HL-60 (cell line): ENCODE results near the gene HSPA12A.

Experiments used
- DNase-seq, 2 experiments: peaks; one replicate each; pipeline ENCODE4 v3.0.0-alpha.2; 2010 to 2020; ENCODE audit warnings: low read depth in 1 of 2, low spot score in 1 of 2
- H3K27ac ChIP-seq: fragments of 250-450 bp; sonication (Bioruptor Pico); replicated peaks from 2 replicates; pipeline ENCODE4 v1.5.1; 2020; ENCODE audit warnings: mild to moderate bottlenecking, moderate library complexity
- H3K27me3 ChIP-seq: fragments of 250-450 bp; sonication (Bioruptor Pico); 2 replicates; pipeline ENCODE4 v1.5.1; 2021; ENCODE audit warnings: mild to moderate bottlenecking, moderate library complexity; ENCODE audit not compliant: insufficient read depth, poor library complexity, severe bottlenecking
- H3K4me3 ChIP-seq: replicated peaks from 2 replicates; pipeline ENCODE4 v1.5.1; 2011; ENCODE audit warnings: mild to moderate bottlenecking, control low read depth, low read length; ENCODE audit not compliant: insufficient read depth
- GABPA ChIP-seq: IDR thresholded peaks from 2 replicates; pipeline ENCODE4 v1.6.1; 2012; ENCODE audit warnings: low read depth
- POLR2AphosphoS5 ChIP-seq: IDR thresholded peaks from 2 replicates; pipeline ENCODE4 v1.6.1; 2012; ENCODE audit warnings: low read depth
- SPI1 ChIP-seq: IDR thresholded peaks from 2 replicates; pipeline ENCODE4 v1.6.1; 2012; ENCODE audit warnings: low read depth, mild to moderate bottlenecking, borderline replicate concordance
- TF ChIP-seq, protein P1 (sequence below): IDR thresholded peaks from 2 replicates; pipeline ENCODE4 v1.6.1; 2012; ENCODE audit warnings: low read depth; ENCODE audit not compliant: insufficient replicate concordance
- TF ChIP-seq, protein P2 (sequence below): IDR thresholded peaks from one replicate; pipeline ENCODE4 v1.5.1; 2011; ENCODE audit warnings: low read length, control low read depth, inconsistent platforms; ENCODE audit not compliant: insufficient read depth

The HSPA12A gene

DNA sequence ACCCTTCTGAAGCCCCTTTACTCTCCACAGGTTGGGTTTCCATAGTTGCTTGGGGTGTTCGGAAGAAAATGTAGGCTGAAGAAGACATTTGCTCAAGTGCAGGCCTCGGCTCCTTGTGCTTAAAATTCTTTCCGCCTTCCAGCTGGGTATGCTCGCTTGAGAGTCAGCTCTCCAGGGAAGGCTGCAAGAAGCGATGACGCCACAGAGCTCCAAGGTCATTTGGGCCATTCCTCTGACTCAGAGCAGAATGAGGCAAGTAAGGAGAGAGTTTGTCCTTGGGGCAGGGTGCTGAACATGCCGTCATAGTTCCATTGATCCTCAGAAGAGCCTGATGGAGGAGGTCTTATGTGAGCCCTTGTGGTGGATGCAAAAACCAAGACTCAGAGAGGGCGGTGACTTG lies 27.4 kb upstream of the HSPA12A start:
- H3K27ac ChIP-seq, result no peak overlapping the region

DNA sequence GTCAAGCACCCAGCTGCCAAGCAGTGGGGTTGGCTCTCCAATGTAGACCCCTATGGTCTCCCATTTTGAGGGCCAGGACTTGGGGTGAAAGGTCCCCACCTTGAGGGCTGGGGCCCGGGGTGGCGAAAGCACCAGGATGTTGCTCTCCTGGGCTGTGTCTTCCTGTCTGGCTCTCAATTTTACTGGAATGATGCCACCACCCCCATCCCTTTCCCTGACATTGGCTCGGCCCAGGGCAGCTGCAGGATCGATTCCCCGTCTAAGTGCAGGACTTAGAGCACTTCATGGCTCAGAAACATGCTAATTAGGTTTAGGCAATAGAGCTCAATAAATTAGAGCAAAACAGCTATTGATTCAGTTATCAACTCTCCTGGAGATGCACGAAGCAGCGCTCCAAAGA lies 27.0 kb upstream of the HSPA12A start:
- Histone ChIP-seq H3K27me3 (no peaks in the 10 kb centered on the region), H3K27ac (no peak overlapping the region), H3K4me3 (no peak overlapping the region)
- DNase-seq, result no peak
- TF ChIP-seq SPI1, result no peak
- TF ChIP-seq, protein P1, sequence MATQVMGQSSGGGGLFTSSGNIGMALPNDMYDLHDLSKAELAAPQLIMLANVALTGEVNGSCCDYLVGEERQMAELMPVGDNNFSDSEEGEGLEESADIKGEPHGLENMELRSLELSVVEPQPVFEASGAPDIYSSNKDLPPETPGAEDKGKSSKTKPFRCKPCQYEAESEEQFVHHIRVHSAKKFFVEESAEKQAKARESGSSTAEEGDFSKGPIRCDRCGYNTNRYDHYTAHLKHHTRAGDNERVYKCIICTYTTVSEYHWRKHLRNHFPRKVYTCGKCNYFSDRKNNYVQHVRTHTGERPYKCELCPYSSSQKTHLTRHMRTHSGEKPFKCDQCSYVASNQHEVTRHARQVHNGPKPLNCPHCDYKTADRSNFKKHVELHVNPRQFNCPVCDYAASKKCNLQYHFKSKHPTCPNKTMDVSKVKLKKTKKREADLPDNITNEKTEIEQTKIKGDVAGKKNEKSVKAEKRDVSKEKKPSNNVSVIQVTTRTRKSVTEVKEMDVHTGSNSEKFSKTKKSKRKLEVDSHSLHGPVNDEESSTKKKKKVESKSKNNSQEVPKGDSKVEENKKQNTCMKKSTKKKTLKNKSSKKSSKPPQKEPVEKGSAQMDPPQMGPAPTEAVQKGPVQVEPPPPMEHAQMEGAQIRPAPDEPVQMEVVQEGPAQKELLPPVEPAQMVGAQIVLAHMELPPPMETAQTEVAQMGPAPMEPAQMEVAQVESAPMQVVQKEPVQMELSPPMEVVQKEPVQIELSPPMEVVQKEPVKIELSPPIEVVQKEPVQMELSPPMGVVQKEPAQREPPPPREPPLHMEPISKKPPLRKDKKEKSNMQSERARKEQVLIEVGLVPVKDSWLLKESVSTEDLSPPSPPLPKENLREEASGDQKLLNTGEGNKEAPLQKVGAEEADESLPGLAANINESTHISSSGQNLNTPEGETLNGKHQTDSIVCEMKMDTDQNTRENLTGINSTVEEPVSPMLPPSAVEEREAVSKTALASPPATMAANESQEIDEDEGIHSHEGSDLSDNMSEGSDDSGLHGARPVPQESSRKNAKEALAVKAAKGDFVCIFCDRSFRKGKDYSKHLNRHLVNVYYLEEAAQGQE, result no peak
- TF ChIP-seq, protein P2, sequence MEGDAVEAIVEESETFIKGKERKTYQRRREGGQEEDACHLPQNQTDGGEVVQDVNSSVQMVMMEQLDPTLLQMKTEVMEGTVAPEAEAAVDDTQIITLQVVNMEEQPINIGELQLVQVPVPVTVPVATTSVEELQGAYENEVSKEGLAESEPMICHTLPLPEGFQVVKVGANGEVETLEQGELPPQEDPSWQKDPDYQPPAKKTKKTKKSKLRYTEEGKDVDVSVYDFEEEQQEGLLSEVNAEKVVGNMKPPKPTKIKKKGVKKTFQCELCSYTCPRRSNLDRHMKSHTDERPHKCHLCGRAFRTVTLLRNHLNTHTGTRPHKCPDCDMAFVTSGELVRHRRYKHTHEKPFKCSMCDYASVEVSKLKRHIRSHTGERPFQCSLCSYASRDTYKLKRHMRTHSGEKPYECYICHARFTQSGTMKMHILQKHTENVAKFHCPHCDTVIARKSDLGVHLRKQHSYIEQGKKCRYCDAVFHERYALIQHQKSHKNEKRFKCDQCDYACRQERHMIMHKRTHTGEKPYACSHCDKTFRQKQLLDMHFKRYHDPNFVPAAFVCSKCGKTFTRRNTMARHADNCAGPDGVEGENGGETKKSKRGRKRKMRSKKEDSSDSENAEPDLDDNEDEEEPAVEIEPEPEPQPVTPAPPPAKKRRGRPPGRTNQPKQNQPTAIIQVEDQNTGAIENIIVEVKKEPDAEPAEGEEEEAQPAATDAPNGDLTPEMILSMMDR, result no peak
- TF ChIP-seq GABPA, result no peak
- TF ChIP-seq POLR2AphosphoS5, result no peak

More for the DNA sequence above, 27.4 kb upstream of the HSPA12A start:
- no peaks in the 10 kb centered on the region for H3K27me3 ChIP-seq
- TF ChIP-seq, protein P1, result no peak
- TF ChIP-seq SPI1, result no peak
- TF ChIP-seq POLR2AphosphoS5, result no peak
- TF ChIP-seq, protein P2, result no peak
- no peak for TF ChIP-seq GABPA
- no peak overlapping the region for H3K4me3 ChIP-seq
- DNase-seq, result no peak

DNA sequence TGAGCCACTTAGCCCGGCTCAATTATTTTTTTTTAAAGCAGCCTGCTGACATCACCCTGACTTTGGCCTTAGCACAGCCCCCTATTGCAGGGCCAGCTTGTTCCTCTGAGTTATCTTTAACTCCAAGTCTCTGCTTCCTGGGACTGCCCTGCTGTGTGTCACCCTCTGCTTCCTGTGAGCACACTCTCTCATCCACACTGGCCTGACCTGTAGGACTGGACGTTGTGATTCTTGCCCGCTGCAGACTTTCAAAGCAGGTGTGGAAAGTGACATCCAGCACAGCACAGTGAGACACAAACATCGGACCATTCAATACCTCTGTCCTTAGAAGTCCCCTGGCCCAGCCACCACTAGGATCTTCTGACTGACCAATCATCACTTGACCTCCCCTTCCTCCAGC lies 26.4 kb upstream of the HSPA12A start:
- TF ChIP-seq GABPA (no peak), SPI1 (no peak), POLR2AphosphoS5 (no peak)
- TF ChIP-seq, protein P2, result no peak
- TF ChIP-seq, protein P1, result no peak
- H3K4me3 ChIP-seq, result no peak overlapping the region
- no peak for DNase-seq
- H3K27me3 ChIP-seq, result no peaks in the 10 kb centered on the region
- no peak overlapping the region for H3K27ac ChIP-seq
